ENCODE results near the gene VAMP1. TPM values are rescaled to one million over a fixed set of nuclear protein-coding genes. Genes with fewer than 3 reads are reported as not detected.

The VAMP1 gene
- total and polyA plus RNA-seq, 2 of the 4 experiments (the other 2 are of a cell fraction): 7.2 to 21.9 TPM

DNA sequence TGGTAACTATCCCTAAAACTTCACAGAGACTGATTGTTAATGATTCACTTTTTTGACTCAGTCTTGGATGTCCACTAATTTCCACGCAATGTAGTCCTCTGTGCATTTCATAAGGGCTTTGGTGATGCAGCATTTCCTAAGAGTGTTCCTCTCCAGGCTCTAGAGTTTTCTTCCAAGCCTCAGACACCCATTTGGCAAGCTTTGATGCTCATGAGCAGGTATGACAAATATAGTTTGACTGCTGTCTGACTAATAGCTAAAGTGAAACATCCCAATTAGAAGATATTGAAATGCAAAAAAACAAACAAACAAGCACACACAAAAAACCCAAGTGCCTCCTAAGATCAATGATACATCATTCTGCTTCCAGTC, 1.5 kb upstream of the VAMP1 start:
- Histone ChIP-seq H3K18ac (ENCODE audit: low read depth, low read length) (no peak overlapping the region), H3K27ac (ENCODE audit: insufficient read depth, low read length) (no peak overlapping the region), H3K9ac (ENCODE audit: low read depth, low read length) (no peak overlapping the region), H4K8ac (ENCODE audit: low read depth in 2 of 2, low read length in 2 of 2) (peak overlapping the region in 1 of 2 experiments; percentile 32; a peak in 1 of 4 replicates), H4K20me1 (ENCODE audit: insufficient read depth, low read length) (peaks cover 15% of the 10 kb centered on the region), H3K79me1 (ENCODE audit: low read depth in 1 of 2, low read length in 2 of 2) (peaks cover 8 to 26% of the 10 kb centered on the region in 2 experiments), H2BK120ac (ENCODE audit: low read depth, low read length) (no peak overlapping the region), H3K9me1 (ENCODE audit: insufficient read depth, low read length) (peaks cover 6% of the 10 kb centered on the region; the same call in 1 of the 2 replicates), H3K27me3 (ENCODE audit: control insufficient read depth, insufficient read depth, low read length) (no peaks in the 10 kb centered on the region), H3K4me3 (ENCODE audit: insufficient read depth, low read depth, low read length) (no peak overlapping the region), H3K4me1 (ENCODE audit: control insufficient read depth, insufficient read depth, low read length) (peaks cover 4% of the 10 kb centered on the region), H2AK9ac (replicated peaks; ENCODE audit: low read depth, low read length, poor library complexity) (no peak overlapping the region), H3K56ac (ENCODE audit: extremely low read depth, insufficient read depth, low read length) (no peak overlapping the region), H2BK20ac (ENCODE audit: low read depth, low read length) (no peak overlapping the region), H4K5ac (ENCODE audit: low read depth, low read length) (no peak overlapping the region), H2BK15ac (ENCODE audit: low read depth, low read length) (no peak overlapping the region), H4K91ac (ENCODE audit: insufficient read depth, low read depth, low read length) (no peak overlapping the region), H2AK5ac (ENCODE audit: low read depth, low read length) (no peak overlapping the region), H3K4me2 (ENCODE audit: low read depth, low read length) (no peak overlapping the region), H3K36me3 (ENCODE audit: control insufficient read depth, insufficient read depth, low read length) (no peaks in the 10 kb centered on the region), H2AFZ (replicated peaks; ENCODE audit: low read length, poor library complexity) (no peak overlapping the region), H2BK5ac (ENCODE audit: low read depth, low read length, poor library complexity, severe bottlenecking) (no peak overlapping the region), H3K23ac (ENCODE audit: low read depth, low read length) (no peak overlapping the region), H3K4ac (ENCODE audit: low read depth, low read length) (no peak overlapping the region), H3K14ac (replicated peaks; ENCODE audit: low read depth, low read length) (no peak overlapping the region), H3K9me3 (ENCODE audit: control insufficient read depth, insufficient read depth, low read length) (no peaks in the 10 kb centered on the region)
- intact Hi-C loops (cut with micrococcal nuclease) (loop anchor here (2.0 kb wide), 1 partner anchor 69 kb away; no protein-coding TSS in a partner anchor), in situ Hi-C loops (cut with MboI; ENCODE audit: low sequenced_read_pairs) (loop anchor here (25.0 kb wide), 1 partner anchor 285 kb away; no protein-coding TSS in a partner anchor), dilution Hi-C loops (cut with HindIII; ENCODE audit: low sequenced_read_pairs, unreplicated experiment) (no loop called here)
- ATAC-seq (ENCODE audit: low read depth) (no peak), DNase-seq (no peak)
- WGBS, 2 experiments (ENCODE audit: extremely low coverage in 2 of 2, insufficient read length in 1 of 2): no CpG with 5 or more reads among the region's 1 CpG
- TF ChIP-seq CEBPB (IDR thresholded peaks at IDR 0.05; ENCODE audit: low read depth, low read length): 0 out of 2 replicates have a peak, but pooled peaks have one; percentile 21
- TF ChIP-seq FOS (IDR thresholded peaks at IDR 0.05; ENCODE audit: low read depth, low read length): no peak
- CTCF ChIA-PET: interaction anchor here (0.6 kb wide), 1 partner anchor 82 kb away, joined by 7 read pairs; no protein-coding TSS in a partner anchor
- no TSS peak for BruUV-seq (replicated peaks)
- POLR2A ChIA-PET (ENCODE audit: unreplicated experiment): no interaction called here
